SK-N-SH (cell line): Measurements from ENCODE around the gene HBG2. TPM values are rescaled to one million over a fixed set of nuclear protein-coding genes. Genes with fewer than 3 reads are reported as not detected.
"Not testable (repeated sequence)": the region's sequence is repeated elsewhere in the genome, so short reads cannot be mapped to it uniquely, and the experiment has no call there.

Experiments used
- CTCF ChIA-PET: fragments of 300-600, 350-600 bp; formaldehyde crosslinking; extraction: SDS; loops from one replicate; lab custom pipeline; 2021; lab: Yijun Ruan, JAX
- POLR2A ChIA-PET: fragments of 350-600 bp; sonication (Branson Sonifier 250); formaldehyde crosslinking; extraction: SDS; loops from one replicate; lab custom pipeline; 2020; ENCODE audit warnings: antibody characterized with exemption, inconsistent platforms; lab: Yijun Ruan, JAX
- DNase-seq: peaks from one replicate; pipeline ENCODE4 v3.0.0; 2012
- H2AFZ ChIP-seq: fragments of 200-600 bp; sonication (generic); 2 replicates; pipeline ENCODE4 v1.8.1; 2016; ENCODE audit warnings: antibody characterized with exemption, mild to moderate bottlenecking, low read depth
- H3F3A ChIP-seq: fragments of 200-600 bp; sonication (generic); replicated peaks from 2 replicates; pipeline ENCODE3; 2016; ENCODE audit warnings: antibody characterized with exemption, mild to moderate bottlenecking; ENCODE audit not compliant: insufficient read depth
- H3K27ac ChIP-seq, 2 experiments: fragments of 200-500 bp in 1 of 2; fragments of 200-600 bp in 1 of 2; sonication (Bioruptor generic) in 1 of 2; sonication (generic), shearing (Covaris generic) in 1 of 2; 2 replicates each; pipeline versions ENCODE4 v1.5.1 to v1.6.1; 2014 to 2016; ENCODE audit warnings: low read depth in 2 of 2, inconsistent platforms in 1 of 2, low read length in 1 of 2, mild to moderate bottlenecking in 1 of 2, mixed read lengths in 1 of 2
- H3K27me3 ChIP-seq: fragments of 200-600 bp; sonication (generic), shearing (Covaris generic); 2 replicates; pipeline ENCODE4 v1.6.1; 2016; ENCODE audit warnings: mixed run types; ENCODE audit not compliant: insufficient read depth
- H3K36me3 ChIP-seq, 2 experiments: fragments of 200-500 bp in 1 of 2; fragments of 200-600 bp in 1 of 2; sonication (Bioruptor generic) in 1 of 2; sonication (generic) in 1 of 2; replicated peaks in 1 of 2; 2 replicates each; pipeline versions ENCODE3 to v1.5.1; 2014 to 2016; ENCODE audit warnings: low read length in 1 of 2, mild to moderate bottlenecking in 1 of 2; ENCODE audit not compliant: insufficient read depth in 2 of 2, control insufficient read depth in 1 of 2
- H3K4me1 ChIP-seq, 2 experiments: fragments of 200-500 bp in 1 of 2; fragments of 200-600 bp in 1 of 2; sonication (Bioruptor generic) in 1 of 2; sonication (generic), shearing (Covaris generic) in 1 of 2; 2 replicates each; pipeline versions ENCODE4 v1.5.1 to v1.6.1; 2014 to 2016; ENCODE audit warnings: low read depth in 1 of 2, low read length in 1 of 2, mixed run types in 1 of 2; ENCODE audit not compliant: insufficient read depth in 2 of 2, control insufficient read depth in 1 of 2
- H3K4me2 ChIP-seq: fragments of 200-600 bp; sonication (generic), shearing (Covaris generic); 2 replicates; pipeline ENCODE4 v1.6.1; 2017; ENCODE audit warnings: mixed run types
- H3K4me3 ChIP-seq, 2 experiments: fragments of 200-500 bp in 1 of 2; fragments of 200-600 bp in 1 of 2; sonication (Bioruptor generic) in 1 of 2; sonication (generic), shearing (Covaris generic) in 1 of 2; 2 replicates each; pipeline versions ENCODE4 v1.5.1 to v1.8.1; 2014 to 2016; ENCODE audit warnings: low read depth in 2 of 2, inconsistent platforms in 1 of 2, low read length in 1 of 2, mild to moderate bottlenecking in 1 of 2, mixed read lengths in 1 of 2, moderate library complexity in 1 of 2
- H3K79me2 ChIP-seq: fragments of 200-600 bp; sonication (generic); 2 replicates; pipeline ENCODE4 v1.8.1; 2017; ENCODE audit warnings: mild to moderate bottlenecking; ENCODE audit not compliant: insufficient read depth
- H3K9ac ChIP-seq: fragments of 200-600 bp; sonication (generic); 2 replicates; pipeline ENCODE4 v1.6.1; 2017; ENCODE audit warnings: mixed run types
- H3K9me2 ChIP-seq: fragments of 200-600 bp; sonication (generic); 2 replicates; pipeline ENCODE4 v1.6.1; 2017; ENCODE audit warnings: mixed run types
- H3K9me3 ChIP-seq: fragments of 200-600 bp; sonication (generic); 2 replicates; pipeline ENCODE4 v1.6.1; 2017; ENCODE audit warnings: mixed run types, mild to moderate bottlenecking, moderate library complexity
- H4K20me1 ChIP-seq: fragments of 200-600 bp; sonication (generic); 2 replicates; pipeline ENCODE4 v1.6.1; 2017; ENCODE audit warnings: mild to moderate bottlenecking, mixed run types; ENCODE audit not compliant: insufficient read depth
- CHD2 ChIP-seq: fragments of 150-350 bp; IDR thresholded peaks from 2 replicates; pipeline ENCODE4 v1.6.1; 2018; ENCODE audit warnings: low read length; ENCODE audit not compliant: partially characterized antibody
- EZH2phosphoT487 ChIP-seq: fragments of 200-600 bp; sonication (generic); IDR thresholded peaks from 2 replicates; pipeline ENCODE4 v1.6.1; 2017; ENCODE audit warnings: low read depth, mixed run types, mild to moderate bottlenecking, antibody characterized with exemption, moderate library complexity, borderline replicate concordance
- FOXM1 ChIP-seq: IDR thresholded peaks from 2 replicates; pipeline ENCODE4 v1.4.0; 2012; ENCODE audit warnings: low read depth, mild to moderate bottlenecking
- GATA2 ChIP-seq: sonication (generic); formaldehyde crosslinking; IDR thresholded peaks from 2 replicates; pipeline ENCODE4 v1.5.0; 2020; ENCODE audit warnings: mild to moderate bottlenecking, missing genetic modification reagents
- MEF2A ChIP-seq: IDR thresholded peaks from 2 replicates; pipeline ENCODE4 v1.4.0; 2012; ENCODE audit warnings: low read depth, borderline replicate concordance
- MXI1 ChIP-seq: IDR thresholded peaks from 2 replicates; pipeline ENCODE4 v1.6.1; 2012; ENCODE audit warnings: mild to moderate bottlenecking, low read depth, low read length, improper control_type of control experiment
- NRF1 ChIP-seq: IDR thresholded peaks from 2 replicates; pipeline ENCODE4 v1.6.1; 2012; ENCODE audit warnings: low read depth, mild to moderate bottlenecking, low read length
- PBX3 ChIP-seq: IDR thresholded peaks from 2 replicates; pipeline ENCODE4; 2012
- POLR2AphosphoS5 ChIP-seq: IDR thresholded peaks from 2 replicates; pipeline ENCODE4 v1.6.1; 2012; ENCODE audit warnings: low read depth, low read length
- RAD21 ChIP-seq: IDR thresholded peaks from 2 replicates; pipeline ENCODE4 v1.6.1; 2012; ENCODE audit warnings: mild to moderate bottlenecking, low read length
- REST ChIP-seq: IDR thresholded peaks from 2 replicates; pipeline ENCODE4 v1.6.1; 2012; ENCODE audit warnings: mild to moderate bottlenecking, low read depth, low read length, moderate library complexity
- TAF1 ChIP-seq: IDR thresholded peaks from 2 replicates; pipeline ENCODE4 v1.6.1; 2012; ENCODE audit warnings: low read depth, mild to moderate bottlenecking, low read length, moderate library complexity, borderline replicate concordance
- YY1 ChIP-seq: IDR thresholded peaks from 2 replicates; pipeline ENCODE4 v1.4.0; 2012; ENCODE audit warnings: low read depth, mild to moderate bottlenecking
- WGBS: methylation state at CpG from one replicate; pipeline ENCODE4 v1.1.6; 2017; ENCODE audit warnings: low lambda C conversion rate; 5-methylcytosine and 5-hydroxymethylcytosine counted together
- polyA plus RNA-seq, 3 experiments: library from polyadenylated mRNA; depleted of rRNA; stranded (reverse); fragments of >200 nt; gene quantifications; 2 replicates each; pipeline ENCODE4 v1.2.3, GENCODE V29; 2012
- TF ChIP-seq, protein P1 (sequence below): fragments of 150-350 bp; IDR thresholded peaks from 2 replicates; pipeline ENCODE4 v1.6.1; 2017; ENCODE audit warnings: antibody characterized with exemption, low read length, low read depth, borderline replicate concordance
- TF ChIP-seq, protein P2 (sequence below): fragments of 200-600 bp; sonication (generic); IDR thresholded peaks from 2 replicates; pipeline ENCODE4 v1.6.1; 2017; ENCODE audit warnings: antibody characterized with exemption, mild to moderate bottlenecking, moderate library complexity

Gene HBG2
- polyA plus RNA-seq (2012; rRNA removed), result 0.33 TPM in 1 of 2 replicates, not detected in the other
- polyA plus RNA-seq (2012; cell fraction: cytosol; rRNA removed), result 0.13 TPM in 1 of 2 replicates, not detected in the other
- not detected in 2 replicates for polyA plus RNA-seq (2012; cell fraction: nucleus; rRNA removed)

DNA sequence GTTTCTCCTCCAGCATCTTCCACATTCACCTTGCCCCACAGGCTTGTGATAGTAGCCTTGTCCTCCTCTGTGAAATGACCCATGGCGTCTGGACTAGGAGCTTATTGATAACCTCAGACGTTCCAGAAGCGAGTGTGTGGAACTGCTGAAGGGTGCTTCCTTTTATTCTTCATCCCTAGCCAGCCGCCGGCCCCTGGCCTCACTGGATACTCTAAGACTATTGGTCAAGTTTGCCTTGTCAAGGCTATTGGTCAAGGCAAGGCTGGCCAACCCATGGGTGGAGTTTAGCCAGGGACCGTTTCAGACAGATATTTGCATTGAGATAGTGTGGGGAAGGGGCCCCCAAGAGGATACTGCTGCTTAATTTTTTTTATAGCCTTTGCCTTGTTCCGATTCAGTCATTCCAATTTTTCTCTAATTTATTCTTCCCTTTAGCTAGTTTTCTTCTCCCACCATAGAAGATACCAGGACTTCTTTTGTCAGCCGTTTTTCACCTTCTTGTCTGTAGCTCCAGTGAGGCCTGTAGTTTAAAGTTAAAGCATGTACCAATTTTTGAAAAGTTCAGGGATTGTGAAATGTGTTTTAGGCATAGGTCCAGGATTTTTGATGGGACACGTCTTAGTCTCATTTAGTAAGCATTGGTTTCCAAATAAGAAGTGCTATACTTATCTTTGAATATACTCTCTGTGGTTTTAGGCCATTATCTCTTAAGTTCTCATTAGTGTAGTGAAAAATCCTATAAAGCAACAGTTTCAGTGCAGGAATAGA, at the start of gene HBG2:
Gene HBG2 (minus strand): TSS at position 136 of the 768 bp plus-strand sequence. CDS start 53 bp downstream, at position 83.
- H3K27ac ChIP-seq, CTCF ChIA-PET, H3K27me3 ChIP-seq, H3K9me2 ChIP-seq, H2AFZ ChIP-seq, DNase-seq, H3K36me3 ChIP-seq, H3F3A ChIP-seq, H4K20me1 ChIP-seq, H3K4me3 ChIP-seq, H3K9me3 ChIP-seq, H3K9ac ChIP-seq, H3K4me1 ChIP-seq, POLR2A ChIA-PET, H3K79me2 ChIP-seq, H3K4me2 ChIP-seq: not testable (repeated sequence)
- 5% methylated on average over 4 of the region's 9 CpGs for WGBS

DNA sequence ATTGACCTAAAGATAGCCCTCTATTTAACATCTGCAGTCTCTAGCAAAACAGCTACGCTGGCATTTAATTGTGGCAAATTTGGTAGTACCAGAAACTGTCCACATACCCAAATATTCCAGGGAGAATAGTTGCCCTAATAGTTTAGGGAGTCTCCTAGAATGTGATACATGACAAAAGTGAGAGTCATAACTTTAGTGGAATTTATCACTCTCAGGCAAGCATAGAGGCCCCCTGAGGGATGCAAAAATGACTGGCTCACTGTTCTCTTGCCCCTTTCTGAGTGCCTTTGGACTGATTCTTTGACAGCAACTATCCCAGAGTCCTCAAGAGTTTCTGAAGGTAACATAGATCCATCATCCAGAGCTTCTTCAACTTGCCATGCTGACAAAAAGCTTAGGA, 49.5 kb upstream of the HBG2 start:
- Histone ChIP-seq H3K9me3 (no peaks in the 10 kb centered on the region), H3K4me1 (no peaks in the 10 kb centered on the region), H3K4me2 (no peak overlapping the region), H3K9ac (no peak overlapping the region), H3K36me3 (no peaks in the 10 kb centered on the region), H3K27me3 (no peaks in the 10 kb centered on the region; the same call in 1 of the 2 replicates), H3K9me2 (no peaks in the 10 kb centered on the region), H3K4me3 (no peak overlapping the region), H2AFZ (no peak overlapping the region), H3F3A (no peaks in the 10 kb centered on the region), H3K27ac (no peak overlapping the region), H3K79me2 (no peaks in the 10 kb centered on the region), H4K20me1 (no peaks in the 10 kb centered on the region)
- DNase-seq, result no peak
- no peak for TF ChIP-seq REST
- TF ChIP-seq NRF1, result no peak
- TF ChIP-seq EZH2phosphoT487, result no peak
- no peak for TF ChIP-seq TAF1
- no peak for TF ChIP-seq CHD2
- TF ChIP-seq MEF2A, result no peak
- no peak for TF ChIP-seq RAD21
- TF ChIP-seq GATA2, result no peak
- TF ChIP-seq PBX3, result no peak
- no peak for TF ChIP-seq YY1
- TF ChIP-seq, protein P1, sequence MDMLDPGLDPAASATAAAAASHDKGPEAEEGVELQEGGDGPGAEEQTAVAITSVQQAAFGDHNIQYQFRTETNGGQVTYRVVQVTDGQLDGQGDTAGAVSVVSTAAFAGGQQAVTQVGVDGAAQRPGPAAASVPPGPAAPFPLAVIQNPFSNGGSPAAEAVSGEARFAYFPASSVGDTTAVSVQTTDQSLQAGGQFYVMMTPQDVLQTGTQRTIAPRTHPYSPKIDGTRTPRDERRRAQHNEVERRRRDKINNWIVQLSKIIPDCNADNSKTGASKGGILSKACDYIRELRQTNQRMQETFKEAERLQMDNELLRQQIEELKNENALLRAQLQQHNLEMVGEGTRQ, result no peak
- no peak for TF ChIP-seq FOXM1
- TF ChIP-seq MXI1, result no peak
- no peak for TF ChIP-seq POLR2AphosphoS5
- TF ChIP-seq, protein P2, sequence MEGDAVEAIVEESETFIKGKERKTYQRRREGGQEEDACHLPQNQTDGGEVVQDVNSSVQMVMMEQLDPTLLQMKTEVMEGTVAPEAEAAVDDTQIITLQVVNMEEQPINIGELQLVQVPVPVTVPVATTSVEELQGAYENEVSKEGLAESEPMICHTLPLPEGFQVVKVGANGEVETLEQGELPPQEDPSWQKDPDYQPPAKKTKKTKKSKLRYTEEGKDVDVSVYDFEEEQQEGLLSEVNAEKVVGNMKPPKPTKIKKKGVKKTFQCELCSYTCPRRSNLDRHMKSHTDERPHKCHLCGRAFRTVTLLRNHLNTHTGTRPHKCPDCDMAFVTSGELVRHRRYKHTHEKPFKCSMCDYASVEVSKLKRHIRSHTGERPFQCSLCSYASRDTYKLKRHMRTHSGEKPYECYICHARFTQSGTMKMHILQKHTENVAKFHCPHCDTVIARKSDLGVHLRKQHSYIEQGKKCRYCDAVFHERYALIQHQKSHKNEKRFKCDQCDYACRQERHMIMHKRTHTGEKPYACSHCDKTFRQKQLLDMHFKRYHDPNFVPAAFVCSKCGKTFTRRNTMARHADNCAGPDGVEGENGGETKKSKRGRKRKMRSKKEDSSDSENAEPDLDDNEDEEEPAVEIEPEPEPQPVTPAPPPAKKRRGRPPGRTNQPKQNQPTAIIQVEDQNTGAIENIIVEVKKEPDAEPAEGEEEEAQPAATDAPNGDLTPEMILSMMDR, result no peak
- WGBS, result 20% methylated on average over 1 of the region's 1 CpG
- ChIA-PET POLR2A (no interaction called here), CTCF (no interaction called here)
